Activated naive CD4-positive, alpha-beta T cell treated with Interleukin-2 at 50 U/mL for 16 hours (primary cell): Measurements from ENCODE around the gene C1orf94.

Source experiments
- DNase-seq: peaks from one replicate; pipeline ENCODE4 v3.0.0-alpha.2; 2020

C1orf94 gene, protein sequence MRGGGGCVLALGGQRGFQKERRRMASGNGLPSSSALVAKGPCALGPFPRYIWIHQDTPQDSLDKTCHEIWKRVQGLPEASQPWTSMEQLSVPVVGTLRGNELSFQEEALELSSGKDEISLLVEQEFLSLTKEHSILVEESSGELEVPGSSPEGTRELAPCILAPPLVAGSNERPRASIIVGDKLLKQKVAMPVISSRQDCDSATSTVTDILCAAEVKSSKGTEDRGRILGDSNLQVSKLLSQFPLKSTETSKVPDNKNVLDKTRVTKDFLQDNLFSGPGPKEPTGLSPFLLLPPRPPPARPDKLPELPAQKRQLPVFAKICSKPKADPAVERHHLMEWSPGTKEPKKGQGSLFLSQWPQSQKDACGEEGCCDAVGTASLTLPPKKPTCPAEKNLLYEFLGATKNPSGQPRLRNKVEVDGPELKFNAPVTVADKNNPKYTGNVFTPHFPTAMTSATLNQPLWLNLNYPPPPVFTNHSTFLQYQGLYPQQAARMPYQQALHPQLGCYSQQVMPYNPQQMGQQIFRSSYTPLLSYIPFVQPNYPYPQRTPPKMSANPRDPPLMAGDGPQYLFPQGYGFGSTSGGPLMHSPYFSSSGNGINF

DNA sequence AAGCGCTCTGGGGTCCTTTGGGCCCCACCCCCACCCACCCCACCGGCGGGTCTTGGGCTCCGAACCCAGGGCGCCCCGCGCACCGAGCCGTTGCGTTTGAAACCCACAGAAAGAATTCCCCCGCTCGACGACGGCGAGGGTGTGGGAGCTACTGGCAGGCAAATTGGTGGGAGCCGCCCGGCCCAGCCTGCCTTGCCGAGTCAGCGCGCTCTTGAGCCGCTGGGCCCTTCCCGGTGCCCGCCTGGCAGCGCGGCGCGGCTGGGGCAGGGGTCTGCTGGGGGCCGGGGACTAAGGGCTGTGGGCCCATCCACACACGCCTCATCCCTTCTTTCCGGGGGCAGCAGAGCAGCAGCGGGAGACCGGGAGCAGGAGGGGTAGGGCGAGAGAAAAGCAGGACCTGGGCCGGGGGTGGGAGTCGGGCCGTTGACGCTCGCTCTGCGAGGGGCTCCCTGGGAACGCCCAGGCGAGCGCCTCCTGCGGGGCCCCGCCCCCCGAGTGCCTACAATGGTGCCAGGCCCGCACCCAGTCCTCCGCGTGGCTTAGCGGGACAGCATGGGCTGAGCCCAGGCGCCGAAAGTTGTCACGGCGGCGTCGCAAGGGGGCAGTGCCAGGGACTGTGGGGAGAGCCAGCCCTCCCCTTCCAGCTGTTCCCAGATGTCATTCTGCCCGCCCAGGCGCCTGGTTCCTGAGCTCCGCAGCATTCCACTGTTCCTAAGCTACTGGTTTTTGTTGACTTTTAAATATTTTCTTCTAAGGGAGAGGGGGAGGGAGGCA, at the start of gene C1orf94:
Gene C1orf94, plus strand, starts transcription at position 78 of the 774 bp plus-strand sequence. CDS start 883 bp downstream, outside the sequence.
- no peak for DNase-seq

DNA sequence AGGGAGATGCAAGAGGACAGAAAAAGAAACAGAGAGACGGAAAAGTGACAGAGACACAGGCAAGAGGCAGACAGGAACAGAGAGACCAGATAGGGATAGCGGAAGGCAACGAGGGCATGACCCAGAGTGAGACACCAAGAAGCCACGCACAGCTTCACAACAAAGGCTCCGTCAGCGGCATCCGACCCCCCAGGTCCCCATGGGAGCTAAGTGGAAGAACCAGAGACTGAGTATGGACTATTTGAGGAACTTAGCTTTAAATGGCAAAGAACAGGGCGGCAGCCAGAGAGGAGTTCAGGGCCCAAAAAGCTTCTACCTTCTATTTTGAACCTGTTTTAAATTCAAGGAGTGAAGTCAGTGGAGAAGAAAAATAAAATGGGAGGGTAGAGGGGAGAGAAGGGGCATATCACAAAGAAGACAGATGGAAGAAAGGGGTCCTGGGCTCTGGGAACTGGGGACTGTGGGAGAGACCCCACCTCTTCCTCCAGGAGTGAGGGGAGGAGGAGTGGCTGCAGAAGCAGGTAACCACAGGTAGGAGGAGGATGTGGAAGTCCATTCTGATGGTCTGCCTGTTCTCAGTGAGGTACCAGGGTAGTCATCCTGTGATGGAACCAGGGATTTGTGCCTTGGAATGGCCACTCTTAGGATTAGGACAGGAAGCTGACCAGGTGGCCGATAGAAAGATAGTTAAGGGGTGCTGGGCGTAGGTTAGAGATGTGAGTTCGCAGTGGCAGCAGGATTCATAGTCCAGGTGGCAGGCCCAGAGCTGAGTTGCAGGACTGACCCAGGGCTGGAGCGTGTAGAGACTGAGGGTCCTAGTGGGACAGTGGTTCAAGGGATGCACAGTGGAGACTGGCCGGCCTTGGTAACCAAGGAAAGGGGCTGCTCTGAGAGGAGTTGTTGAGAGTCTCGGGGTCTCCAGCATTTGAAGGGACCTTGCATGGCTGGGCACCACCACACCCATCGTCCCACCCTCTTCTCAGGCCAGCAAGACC, 49.4 kb upstream of the C1orf94 start:
- DNase-seq, result no peak

DNA sequence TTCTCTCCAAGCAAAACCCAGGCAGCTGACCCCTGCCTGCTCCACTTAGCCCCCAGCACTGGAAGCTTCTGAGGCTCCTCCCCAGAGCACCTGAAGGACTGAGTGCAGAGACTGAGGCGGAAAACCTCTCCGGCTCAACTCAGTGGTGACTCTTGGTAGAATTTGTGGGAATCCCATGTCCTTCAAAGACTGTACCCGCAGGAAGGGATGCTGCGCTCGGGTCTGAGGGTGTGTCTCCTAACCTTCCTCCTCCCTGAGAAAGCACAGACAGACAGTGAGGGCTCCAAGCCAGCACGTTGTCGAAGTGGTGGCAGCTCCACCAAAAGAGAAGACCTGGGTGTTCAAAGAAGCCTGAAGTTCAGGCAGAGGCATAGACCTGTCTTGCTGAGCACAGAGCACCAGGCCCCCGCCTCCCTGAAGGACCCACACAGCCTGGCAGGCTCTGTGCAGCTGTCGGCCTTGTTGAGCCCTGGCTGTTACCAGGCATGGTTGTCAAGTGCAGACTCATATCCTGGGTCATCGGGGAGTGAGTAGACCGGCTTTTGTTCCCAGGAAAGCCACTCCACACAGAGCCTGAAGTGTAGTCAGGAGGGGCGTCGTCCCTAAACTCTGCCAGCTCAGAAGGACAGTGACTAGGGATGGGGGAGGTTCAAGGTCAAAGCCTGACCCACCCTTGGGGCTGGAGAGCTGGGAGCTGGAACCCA, 48.4 kb upstream of the C1orf94 start:
- DNase-seq, result no peak

DNA sequence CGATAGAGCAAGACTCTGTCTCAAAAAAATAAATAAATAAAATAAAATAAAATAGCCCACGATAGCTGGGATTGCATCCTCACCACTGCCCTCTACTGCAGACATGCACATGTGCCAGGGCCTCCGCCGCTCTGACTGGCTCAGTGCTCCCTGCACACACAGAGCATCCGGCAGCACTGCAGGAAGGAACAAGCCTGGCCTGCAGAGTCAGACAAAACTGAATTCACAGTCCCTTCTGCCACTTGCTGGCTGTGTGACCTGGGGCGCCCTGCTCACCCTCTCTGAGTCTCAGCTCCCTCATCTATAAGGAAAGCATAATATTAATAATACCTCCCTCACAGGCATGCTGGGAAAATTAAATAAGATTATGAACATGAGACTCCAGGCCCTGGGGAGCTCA, 47.1 kb upstream of the C1orf94 start:
- DNase-seq, result no peak

DNA sequence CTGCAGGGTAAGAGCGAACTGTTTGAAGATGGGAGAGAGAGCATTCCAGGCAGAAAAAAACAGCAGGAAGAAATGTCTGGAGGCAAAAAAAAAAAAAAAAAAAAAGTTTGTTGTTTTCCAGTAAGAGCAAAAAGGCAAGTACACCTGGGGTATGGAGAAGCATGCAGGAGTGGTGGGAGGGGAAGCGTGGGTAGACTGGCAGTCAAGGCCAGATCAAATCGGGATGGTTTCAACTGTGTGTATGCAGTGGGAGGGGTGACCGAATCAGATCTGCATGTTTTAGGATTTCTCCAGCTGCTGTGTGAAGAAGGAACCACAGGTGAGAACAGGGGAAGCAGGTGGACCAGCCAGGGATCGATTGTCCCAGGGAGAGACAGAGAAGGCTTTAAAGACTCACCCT, 46.4 kb upstream of the C1orf94 start:
- DNase-seq, result no peak

DNA sequence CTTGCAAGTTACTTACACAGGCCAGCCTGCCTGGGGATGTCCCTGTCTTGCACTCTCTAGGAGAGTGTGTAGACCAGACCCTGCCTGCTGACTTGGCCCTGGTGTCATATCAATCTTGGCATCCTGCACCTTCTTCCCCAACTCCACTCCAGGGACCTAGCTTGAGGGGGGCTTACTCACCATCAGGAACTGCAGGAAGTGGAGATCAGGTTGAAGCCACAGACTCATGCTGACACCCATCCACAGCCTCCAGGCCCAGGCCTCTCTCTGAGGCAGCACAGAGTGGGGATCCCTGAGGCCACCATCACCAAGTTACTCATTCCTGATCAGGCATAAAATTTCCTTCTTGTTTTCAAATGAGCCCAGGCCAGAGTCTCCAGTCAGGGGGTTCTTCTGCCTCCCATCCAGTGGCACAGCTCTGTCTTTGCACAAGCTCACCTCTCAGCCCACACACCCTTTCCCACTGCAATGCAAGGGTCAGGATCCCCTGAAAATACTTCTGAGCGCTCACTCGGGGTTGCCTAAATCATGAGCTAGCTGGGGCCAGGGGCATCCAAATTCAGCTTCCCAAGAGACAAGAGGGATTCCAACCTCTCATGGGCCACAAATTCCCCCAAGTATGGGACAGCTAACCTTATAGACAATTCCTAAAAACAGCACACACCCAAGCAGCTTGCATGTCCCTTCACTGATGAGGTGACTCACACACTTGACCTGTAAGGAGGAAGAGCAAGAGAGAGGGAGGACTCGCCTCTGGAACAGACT, 45.1 kb upstream of the C1orf94 start:
- DNase-seq, result no peak

DNA sequence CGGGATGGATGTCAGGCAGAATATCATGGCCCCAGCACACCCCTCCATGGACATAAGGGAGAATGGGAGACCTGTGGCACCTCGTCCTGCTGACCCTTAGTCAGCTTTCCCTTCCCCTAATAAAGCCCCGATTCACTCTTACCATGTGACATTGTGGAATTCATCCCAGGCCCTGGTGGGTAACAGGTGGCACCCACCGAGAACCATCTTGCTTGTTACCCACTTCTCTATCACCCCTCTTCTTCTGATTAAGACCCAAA, 44.6 kb upstream of the C1orf94 start:
- DNase-seq, result no peak

DNA sequence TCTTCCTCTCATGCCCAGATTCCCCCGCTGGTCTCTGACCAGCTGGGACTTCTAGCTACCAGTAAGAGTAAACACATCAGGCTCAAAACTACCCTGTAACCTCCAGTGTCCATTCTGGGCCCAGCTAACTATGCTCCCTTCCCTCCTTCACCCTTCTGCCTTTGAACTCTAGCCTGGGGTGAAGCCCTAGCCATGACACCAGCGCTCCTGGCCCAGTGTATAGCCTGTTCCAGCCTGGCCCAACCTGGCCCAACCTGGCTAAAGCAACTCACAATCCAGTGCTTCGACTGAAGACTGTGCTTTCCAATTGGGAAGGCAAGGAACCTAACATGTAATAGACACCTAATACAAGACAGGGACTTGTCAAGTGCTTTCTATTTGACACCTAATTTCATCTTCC, 39.3 kb upstream of the C1orf94 start:
- no peak for DNase-seq

DNA sequence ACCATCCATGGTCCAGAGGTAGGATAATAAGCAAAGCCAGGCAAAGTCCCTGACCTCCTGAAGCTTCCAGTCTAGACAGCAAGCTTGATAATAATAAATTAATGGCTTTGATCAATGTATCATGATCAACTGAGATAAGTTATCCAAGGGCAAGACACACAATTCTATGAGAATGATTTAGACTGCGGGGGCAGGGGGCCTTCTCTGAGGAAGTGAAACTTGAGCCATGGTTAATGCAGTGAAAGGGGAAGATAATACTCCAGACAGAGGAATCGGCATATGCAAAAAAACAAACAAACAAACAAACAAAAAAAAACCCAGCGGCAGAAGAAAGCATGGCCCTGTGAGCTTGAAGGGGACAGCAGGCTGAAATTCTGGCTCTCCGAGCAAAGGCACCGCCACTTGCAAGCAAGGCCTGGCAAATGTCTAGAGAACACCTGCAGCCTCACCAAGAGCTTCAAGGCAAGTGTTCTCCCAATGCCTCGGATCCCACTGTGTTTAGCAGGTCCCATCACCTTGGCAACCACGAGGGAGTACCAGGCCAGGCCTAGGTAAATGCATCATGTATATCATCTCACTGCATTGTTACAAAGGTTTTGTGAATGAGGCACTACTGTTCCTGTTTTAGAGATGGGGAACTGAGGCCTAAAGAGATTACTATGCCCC, 36.6 kb upstream of the C1orf94 start:
- DNase-seq, result no peak

DNA sequence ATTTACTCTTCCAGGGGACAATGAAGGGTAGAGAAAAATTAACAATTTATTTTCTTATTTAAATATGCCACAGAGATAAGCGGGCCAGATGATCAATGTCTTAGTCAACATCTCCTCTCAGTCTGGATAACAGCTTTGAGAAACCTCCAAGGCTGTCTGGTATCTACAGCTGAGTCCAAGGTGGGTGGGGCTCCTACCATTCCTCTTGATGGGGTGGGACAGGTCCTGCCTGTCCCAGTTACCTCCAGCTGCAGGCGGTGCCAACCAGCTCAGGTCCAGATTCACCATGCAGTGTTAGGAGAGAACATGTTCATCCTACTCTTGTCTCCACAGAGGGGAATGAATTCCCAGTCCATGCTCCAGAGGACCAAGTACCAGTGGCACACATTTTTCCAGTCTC, 32.7 kb upstream of the C1orf94 start:
- DNase-seq, result no peak

DNA sequence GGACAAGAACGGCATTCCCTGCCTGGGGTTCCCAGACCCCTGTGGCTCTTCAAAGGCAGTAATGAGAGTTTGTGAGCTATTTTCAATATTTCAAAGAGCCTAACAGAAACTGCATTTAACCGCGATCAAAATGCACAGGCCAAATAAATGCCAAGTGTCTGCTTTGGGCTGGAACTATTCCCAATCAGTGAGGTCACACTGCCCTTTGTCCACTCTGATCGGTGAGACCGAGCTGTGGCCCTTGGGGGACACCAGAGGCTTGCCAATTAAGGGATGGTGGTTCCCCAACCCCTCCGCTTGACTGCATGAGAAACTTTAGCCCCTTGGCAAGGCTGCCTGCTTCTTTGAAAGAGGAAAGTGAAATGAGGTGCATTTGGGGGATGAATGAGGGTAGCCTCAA, 31.9 kb upstream of the C1orf94 start:
- no peak for DNase-seq

DNA sequence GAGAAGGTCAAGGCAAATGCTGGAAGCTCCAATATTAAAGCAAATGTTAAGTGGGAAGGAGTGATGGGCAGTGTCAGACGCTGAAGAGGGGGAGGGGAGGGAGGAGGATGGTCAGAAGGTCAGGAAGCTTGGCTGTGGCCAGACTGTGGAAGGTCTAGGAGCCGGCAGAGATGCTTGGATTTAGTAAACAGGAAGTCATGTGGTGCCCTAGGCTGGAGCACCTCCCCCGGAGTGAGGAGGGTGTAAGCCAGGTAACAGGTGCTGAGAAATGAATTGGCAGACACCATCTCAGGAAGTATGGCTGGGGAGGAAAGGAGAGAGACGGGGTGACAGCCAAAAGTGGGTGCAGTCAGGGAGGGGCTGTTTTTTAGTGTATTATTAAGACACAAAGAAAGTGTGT, 29.4 kb upstream of the C1orf94 start:
- no peak for DNase-seq

DNA sequence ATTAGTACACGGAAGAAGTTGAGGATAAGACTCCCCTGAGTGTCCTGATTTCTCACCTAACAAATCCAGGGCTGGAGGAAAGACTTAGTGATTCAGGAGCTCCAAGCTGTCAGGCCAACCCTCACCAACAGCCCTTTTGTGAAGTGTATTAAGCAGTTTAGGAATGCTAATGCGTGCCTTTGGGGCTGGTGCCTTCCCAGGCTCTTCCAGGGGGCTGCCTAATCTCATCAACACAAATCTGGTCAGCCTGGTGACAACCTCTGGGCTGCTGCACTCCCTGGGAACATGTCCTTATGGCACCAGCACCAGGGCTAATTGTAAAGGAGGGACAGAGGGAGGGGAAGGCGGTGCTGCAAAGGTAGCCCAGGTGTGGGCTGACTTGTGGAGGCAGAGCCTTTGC, 27.2 kb upstream of the C1orf94 start:
- DNase-seq, result no peak

DNA sequence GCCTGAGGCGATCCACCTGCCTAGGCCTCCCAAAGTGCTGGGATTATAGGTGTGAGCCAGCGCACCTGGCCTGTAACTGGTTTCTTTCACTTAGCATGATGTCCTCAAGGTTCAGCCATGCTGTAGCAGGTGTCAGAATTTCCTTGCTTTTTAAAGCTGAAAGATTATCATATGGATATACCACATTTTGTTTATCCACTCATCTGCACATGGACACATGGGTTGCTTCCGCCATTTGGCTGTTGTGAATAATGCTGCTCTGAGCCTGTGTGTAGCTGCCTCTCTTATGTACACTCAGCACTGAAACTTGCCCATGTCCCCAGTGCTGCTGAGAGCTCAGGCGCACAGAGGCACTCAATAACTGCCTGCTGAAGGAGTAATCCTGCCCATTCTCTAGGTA, 23.5 kb upstream of the C1orf94 start:
- no peak for DNase-seq

DNA sequence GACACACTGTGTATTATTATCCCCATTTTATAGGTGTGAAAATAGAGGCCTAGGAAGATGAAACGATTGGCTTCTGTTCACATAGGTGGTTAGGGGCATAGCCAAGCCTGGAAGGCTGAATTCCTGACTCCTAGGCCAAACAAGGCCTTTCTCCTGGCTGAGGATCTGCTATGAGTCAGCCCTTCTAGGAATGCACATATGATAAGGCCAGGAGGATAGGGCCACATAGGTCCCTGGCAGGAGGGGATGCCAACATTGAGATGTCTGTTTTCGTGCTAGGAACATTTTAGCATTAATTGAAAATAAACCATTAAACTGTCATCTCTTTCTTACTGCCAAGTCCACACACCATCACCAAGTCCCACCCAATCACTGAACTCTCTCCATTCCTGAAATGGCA, 20.8 kb upstream of the C1orf94 start:
- DNase-seq, result no peak

DNA sequence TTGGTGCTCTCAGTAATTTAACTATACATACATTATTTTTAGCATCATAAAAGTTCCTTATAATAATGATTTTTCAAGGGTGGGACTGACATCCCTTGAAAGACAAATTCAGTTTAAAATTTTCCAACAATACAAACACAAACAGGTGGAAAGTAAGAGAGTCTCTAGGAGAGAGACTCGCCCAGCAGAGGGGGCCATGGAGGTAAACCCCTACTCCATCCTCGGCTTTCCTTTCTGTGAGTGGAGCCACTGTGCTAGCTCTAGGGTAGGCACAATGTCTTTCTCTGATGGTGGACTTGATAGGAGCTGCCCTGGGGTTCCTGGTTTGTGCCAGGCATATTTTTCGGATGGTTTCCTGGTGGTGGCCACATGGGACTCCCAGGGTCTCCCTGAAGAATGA, 20.0 kb upstream of the C1orf94 start:
- DNase-seq, result no peak

DNA sequence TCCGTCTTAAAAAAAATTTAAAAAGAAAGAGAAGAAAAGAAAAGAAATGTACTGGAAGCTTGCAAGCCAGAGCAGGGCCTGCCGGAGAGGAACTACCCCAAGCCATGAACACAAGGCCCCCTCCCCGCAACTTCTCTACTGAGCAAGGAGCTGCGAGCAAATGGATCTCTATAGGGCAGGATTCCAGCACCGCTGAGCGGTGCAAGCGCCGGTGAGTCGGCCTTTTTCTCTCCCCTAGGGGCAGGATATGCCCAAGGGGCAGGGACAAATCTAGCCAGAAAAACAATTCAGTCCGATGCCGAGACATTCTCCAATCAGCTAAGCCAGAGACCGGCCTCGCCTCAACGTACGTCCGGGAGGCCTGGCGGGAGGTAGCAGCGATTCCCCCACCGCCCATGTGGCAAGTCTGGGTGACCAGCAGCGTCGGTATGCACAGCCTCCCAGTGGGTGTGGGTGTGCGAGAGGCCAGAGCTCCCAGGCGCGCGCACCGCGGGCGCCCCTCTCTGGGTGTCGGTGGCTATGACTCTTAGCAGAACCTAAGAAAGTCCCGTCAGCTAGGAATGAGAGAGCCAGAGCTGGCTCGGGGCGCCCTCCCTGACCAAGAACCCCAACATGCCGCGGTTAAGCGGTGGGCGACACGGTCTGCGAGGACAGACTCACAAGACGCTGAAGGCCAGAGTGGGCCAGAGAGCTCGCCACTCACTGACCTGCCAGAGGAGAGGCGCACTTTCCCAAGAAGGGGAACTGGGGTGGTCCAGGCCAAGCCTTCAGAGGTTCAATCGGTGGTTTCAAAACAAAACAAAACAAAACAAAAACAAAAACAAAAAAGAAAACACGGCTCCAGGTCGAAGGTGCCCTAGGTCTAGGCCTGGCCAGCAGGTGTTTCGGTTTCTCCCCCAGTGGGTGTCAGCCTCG, 13.6 kb upstream of the C1orf94 start:
- DNase-seq, result no peak

DNA sequence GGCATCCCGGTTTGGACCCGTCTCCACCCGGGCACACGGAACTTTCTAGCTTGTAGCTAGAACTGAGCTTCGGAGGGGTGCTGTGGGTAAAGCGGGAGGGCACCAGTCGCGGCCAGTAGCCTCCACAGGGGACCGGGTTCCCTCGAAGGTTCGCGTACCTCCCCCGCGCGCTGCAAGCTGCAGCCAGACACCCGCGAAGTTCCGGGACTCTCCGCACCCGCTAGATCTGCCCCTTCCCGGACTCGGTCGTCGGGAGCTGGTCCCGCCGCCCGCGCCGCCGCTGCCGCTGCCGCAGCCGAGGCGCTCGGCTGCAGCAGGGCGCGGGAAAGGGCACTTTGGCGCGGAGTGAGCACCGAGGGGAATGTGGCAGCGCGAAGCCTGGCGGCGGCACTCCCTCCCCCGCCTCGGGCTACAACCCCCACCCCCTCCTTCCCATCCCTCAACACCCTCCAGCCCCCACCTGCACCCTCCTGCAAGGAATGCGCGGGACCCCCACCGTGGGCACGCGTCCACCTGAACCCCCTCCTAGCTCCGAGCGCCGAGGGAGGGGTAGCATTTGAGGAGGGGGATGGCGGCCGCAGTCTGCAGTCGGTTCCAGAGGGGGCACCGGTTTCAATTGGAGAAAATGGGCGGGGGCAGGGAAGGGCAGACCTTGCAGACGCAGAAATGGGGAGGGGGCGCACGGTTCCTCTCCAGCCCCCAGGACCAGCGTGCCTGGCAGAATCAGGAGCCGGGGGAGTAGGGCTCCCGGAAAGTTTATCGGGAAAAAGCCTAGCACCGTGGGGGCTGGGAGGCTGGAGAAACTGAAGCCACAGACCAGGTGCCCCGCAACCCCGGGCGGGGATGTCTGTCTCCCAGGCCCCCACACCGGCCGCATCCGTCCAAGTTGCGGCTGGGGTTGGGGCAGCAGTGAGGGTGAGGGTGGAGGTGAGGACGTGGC, 12.6 kb upstream of the C1orf94 start:
- DNase-seq, result no peak
